ENCODE results near the gene LRRIQ3. TPM values are rescaled to one million over a fixed set of nuclear protein-coding genes. Genes with fewer than 3 reads are reported as not detected.

Gene LRRIQ3
- total RNA-seq, 1 experiment from 2014 or later: 0.85 TPM

DNA sequence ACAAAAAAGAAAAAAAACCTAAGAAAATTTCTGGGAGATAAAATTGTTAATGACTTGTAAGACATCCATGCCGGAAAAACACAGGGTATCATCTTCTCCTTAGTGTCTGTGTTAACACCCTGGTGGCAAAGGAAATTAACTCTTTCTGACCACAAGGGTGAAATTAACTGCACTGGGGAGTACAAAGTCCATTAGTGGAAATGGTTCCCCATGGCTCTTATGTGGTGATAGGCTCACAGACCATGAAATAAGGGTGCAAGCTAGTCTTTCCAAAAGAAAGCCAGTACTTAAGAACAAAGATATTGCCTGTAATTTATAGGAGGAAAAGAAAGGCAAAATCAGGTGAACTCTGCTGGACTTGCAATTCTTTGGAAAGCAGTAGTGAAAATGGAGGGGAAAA lies 185.4 kb downstream of the LRRIQ3 start:
- POLR2A ChIA-PET: no interaction called here
- Histone ChIP-seq H3K27me3 (ENCODE audit: control insufficient read depth, insufficient read depth, low read length) (no peaks in the 10 kb centered on the region), H3K27ac (ENCODE audit: low read length) (no peak overlapping the region), H3K36me3 (ENCODE audit: control insufficient read depth, insufficient read depth, low read length) (no peaks in the 10 kb centered on the region), H3K9me3 (ENCODE audit: control insufficient read depth, insufficient read depth, low read depth, low read length) (no peaks in the 10 kb centered on the region), H3K4me1 (ENCODE audit: control insufficient read depth, insufficient read depth, low read length) (no peaks in the 10 kb centered on the region), H3K4me3 (ENCODE audit: low read depth in 2 of 2, low read length in 2 of 2) (no peak overlapping the region)
- intact Hi-C loops (cut with micrococcal nuclease; ENCODE audit: unreplicated experiment): no loop called here
- in situ Hi-C loops (cut with HindIII; ENCODE audit: low pct_unique_long_range_greater_than_20kb, low sequenced_read_pairs): no loop called here
- CTCF ChIA-PET: no interaction called here
- DNase-seq (ENCODE audit: low read depth, low spot score): no peak
- BruUV-seq (replicated peaks): no TSS peak
- TF ChIP-seq, protein P1, sequence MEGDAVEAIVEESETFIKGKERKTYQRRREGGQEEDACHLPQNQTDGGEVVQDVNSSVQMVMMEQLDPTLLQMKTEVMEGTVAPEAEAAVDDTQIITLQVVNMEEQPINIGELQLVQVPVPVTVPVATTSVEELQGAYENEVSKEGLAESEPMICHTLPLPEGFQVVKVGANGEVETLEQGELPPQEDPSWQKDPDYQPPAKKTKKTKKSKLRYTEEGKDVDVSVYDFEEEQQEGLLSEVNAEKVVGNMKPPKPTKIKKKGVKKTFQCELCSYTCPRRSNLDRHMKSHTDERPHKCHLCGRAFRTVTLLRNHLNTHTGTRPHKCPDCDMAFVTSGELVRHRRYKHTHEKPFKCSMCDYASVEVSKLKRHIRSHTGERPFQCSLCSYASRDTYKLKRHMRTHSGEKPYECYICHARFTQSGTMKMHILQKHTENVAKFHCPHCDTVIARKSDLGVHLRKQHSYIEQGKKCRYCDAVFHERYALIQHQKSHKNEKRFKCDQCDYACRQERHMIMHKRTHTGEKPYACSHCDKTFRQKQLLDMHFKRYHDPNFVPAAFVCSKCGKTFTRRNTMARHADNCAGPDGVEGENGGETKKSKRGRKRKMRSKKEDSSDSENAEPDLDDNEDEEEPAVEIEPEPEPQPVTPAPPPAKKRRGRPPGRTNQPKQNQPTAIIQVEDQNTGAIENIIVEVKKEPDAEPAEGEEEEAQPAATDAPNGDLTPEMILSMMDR (IDR thresholded peaks at IDR 0.05): no peak
- TF ChIP-seq, protein P2, sequence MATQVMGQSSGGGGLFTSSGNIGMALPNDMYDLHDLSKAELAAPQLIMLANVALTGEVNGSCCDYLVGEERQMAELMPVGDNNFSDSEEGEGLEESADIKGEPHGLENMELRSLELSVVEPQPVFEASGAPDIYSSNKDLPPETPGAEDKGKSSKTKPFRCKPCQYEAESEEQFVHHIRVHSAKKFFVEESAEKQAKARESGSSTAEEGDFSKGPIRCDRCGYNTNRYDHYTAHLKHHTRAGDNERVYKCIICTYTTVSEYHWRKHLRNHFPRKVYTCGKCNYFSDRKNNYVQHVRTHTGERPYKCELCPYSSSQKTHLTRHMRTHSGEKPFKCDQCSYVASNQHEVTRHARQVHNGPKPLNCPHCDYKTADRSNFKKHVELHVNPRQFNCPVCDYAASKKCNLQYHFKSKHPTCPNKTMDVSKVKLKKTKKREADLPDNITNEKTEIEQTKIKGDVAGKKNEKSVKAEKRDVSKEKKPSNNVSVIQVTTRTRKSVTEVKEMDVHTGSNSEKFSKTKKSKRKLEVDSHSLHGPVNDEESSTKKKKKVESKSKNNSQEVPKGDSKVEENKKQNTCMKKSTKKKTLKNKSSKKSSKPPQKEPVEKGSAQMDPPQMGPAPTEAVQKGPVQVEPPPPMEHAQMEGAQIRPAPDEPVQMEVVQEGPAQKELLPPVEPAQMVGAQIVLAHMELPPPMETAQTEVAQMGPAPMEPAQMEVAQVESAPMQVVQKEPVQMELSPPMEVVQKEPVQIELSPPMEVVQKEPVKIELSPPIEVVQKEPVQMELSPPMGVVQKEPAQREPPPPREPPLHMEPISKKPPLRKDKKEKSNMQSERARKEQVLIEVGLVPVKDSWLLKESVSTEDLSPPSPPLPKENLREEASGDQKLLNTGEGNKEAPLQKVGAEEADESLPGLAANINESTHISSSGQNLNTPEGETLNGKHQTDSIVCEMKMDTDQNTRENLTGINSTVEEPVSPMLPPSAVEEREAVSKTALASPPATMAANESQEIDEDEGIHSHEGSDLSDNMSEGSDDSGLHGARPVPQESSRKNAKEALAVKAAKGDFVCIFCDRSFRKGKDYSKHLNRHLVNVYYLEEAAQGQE (IDR thresholded peaks at IDR 0.05; ENCODE audit: insufficient read depth in 1 of 2, low read depth in 2 of 2, low read length in 1 of 2): no peak
- TF ChIP-seq TCF7L2 (IDR thresholded peaks at IDR 0.05; ENCODE audit: low read depth, low read length) (no peak), SIN3A (IDR thresholded peaks at IDR 0.05; ENCODE audit: borderline replicate concordance, insufficient read depth, low read depth, low read length) (no peak), POLR2AphosphoS5 (IDR thresholded peaks at IDR 0.05; ENCODE audit: low read depth, low read length) (no peak)
- no peak for ATAC-seq

DNA sequence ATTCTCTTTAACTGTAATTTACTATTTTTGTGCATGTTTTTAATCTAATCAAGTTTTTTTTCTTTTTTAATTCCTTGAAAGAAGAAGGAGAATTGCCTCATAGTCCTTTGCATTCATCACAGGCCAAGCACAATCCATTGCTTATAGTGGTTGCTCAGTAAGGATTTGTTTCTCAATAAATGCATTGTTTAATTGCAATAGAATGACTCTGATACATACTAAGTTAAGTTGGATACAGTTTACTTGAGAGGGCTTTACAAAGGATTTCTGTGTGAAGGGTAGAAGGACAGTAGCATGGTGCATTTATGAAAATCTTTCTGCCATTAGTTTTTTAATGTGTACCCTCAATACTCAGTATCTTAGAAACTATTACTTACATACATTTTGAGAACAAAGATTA lies 186.2 kb downstream of the LRRIQ3 start:
- ChIA-PET CTCF (interaction anchor here (0.5 kb wide), 1 partner anchor 384 kb away, joined by 3 read pairs; no protein-coding TSS in a partner anchor), POLR2A (no interaction called here)
- Histone ChIP-seq H3K4me3 (ENCODE audit: low read depth in 2 of 2, low read length in 2 of 2) (no peak overlapping the region), H3K27ac (ENCODE audit: low read length) (no peak overlapping the region), H3K36me3 (ENCODE audit: control insufficient read depth, insufficient read depth, low read length) (no peaks in the 10 kb centered on the region), H3K4me1 (ENCODE audit: control insufficient read depth, insufficient read depth, low read length) (no peaks in the 10 kb centered on the region), H3K27me3 (ENCODE audit: control insufficient read depth, insufficient read depth, low read length) (no peaks in the 10 kb centered on the region), H3K9me3 (ENCODE audit: control insufficient read depth, insufficient read depth, low read depth, low read length) (no peaks in the 10 kb centered on the region)
- DNase-seq (ENCODE audit: low read depth, low spot score) (no peak), ATAC-seq (no peak)
- BruUV-seq (replicated peaks): no TSS peak
- in situ Hi-C loops (cut with HindIII; ENCODE audit: low pct_unique_long_range_greater_than_20kb, low sequenced_read_pairs) (no loop called here), intact Hi-C loops (cut with micrococcal nuclease; ENCODE audit: unreplicated experiment) (no loop called here)
- TF ChIP-seq POLR2AphosphoS5 (IDR thresholded peaks at IDR 0.05; ENCODE audit: low read depth, low read length): no peak
- no peak for TF ChIP-seq TCF7L2 (IDR thresholded peaks at IDR 0.05; ENCODE audit: low read depth, low read length)
- no peak for TF ChIP-seq SIN3A (IDR thresholded peaks at IDR 0.05; ENCODE audit: borderline replicate concordance, insufficient read depth, low read depth, low read length)
- TF ChIP-seq, protein P2 (IDR thresholded peaks at IDR 0.05; ENCODE audit: insufficient read depth in 1 of 2, low read depth in 2 of 2, low read length in 1 of 2): no peak
- TF ChIP-seq, protein P1 (IDR thresholded peaks at IDR 0.05): no peak

Measured in Panc1 (cell line).